Smooth muscle cell (in vitro differentiated cells): Measurements from ENCODE around the gene PLEKHD1. TPM values are rescaled to one million over a fixed set of nuclear protein-coding genes. Genes with fewer than 3 reads are reported as not detected.

ENCODE experiments used
- DNase-seq: peaks from one replicate; lab custom pipeline; 2025; ENCODE audit not compliant: unreplicated experiment; lab: John Stamatoyannopoulos, UW
- H2AFZ ChIP-seq: fragments of 200-600 bp; sonication (generic); 2 replicates; pipeline ENCODE4 v1.6.0; 2016; ENCODE audit warnings: antibody characterized with exemption, low read depth, mild to moderate bottlenecking
- H3F3A ChIP-seq: fragments of 200-600 bp; sonication (generic); 2 replicates; pipeline ENCODE4 v1.6.0; 2017; ENCODE audit warnings: antibody characterized with exemption, low read depth
- H3K27ac ChIP-seq: fragments of 200-600 bp; sonication (generic); 2 replicates; pipeline ENCODE4 v1.5.1; 2016; ENCODE audit warnings: low read depth, mild to moderate bottlenecking
- H3K27me3 ChIP-seq: fragments of 200-600 bp; sonication (generic); 2 replicates; pipeline ENCODE4 v1.6.1; 2016; ENCODE audit warnings: low read depth, mild to moderate bottlenecking
- H3K36me3 ChIP-seq: fragments of 200-600 bp; sonication (generic); 2 replicates; pipeline ENCODE4 v1.5.1; 2016; ENCODE audit warnings: low read depth
- H3K4me1 ChIP-seq: fragments of 200-600 bp; sonication (generic); 2 replicates; pipeline ENCODE4 v1.5.1; 2016; ENCODE audit warnings: low read depth
- H3K4me2 ChIP-seq: fragments of 200-600 bp; sonication (generic); 2 replicates; pipeline ENCODE4 v1.6.0; 2016; ENCODE audit warnings: mild to moderate bottlenecking
- H3K4me3 ChIP-seq: fragments of 200-600 bp; sonication (generic); 2 replicates; pipeline ENCODE4 v1.5.1; 2016; ENCODE audit warnings: mild to moderate bottlenecking
- H3K79me2 ChIP-seq: fragments of 200-600 bp; sonication (generic); 2 replicates; pipeline ENCODE4 v1.6.0; 2016; ENCODE audit warnings: low read depth, mild to moderate bottlenecking
- H3K9ac ChIP-seq: fragments of 200-600 bp; sonication (generic); 2 replicates; pipeline ENCODE4 v1.6.0; 2016; ENCODE audit warnings: low read depth
- H3K9me3 ChIP-seq: fragments of 200-600 bp; sonication (generic); replicated peaks from 2 replicates; pipeline ENCODE4 v1.5.1; 2016; ENCODE audit warnings: low read depth
- H4K20me1 ChIP-seq: fragments of 200-600 bp; sonication (generic); 2 replicates; pipeline ENCODE4 v1.6.0; 2016; ENCODE audit warnings: low read depth
- WGBS: methylation state at CpG from one replicate; pipeline ENCODE4 v1.1.7; 2016; ENCODE audit warnings: low lambda C conversion rate; 5-methylcytosine and 5-hydroxymethylcytosine counted together
- polyA plus RNA-seq: library from polyadenylated mRNA; unstranded; fragments of >200 nt; fragmentation: Nextera tagmentation; extraction: Ambion mirVana; gene quantifications from 2 replicates; pipeline ENCODE4 v1.2.1, GENCODE V29; 2016
- total RNA-seq: library from RNA; depleted of rRNA; stranded (reverse); fragments of >200 nt; gene quantifications from 2 replicates; pipeline ENCODE4 v1.2.3, GENCODE V29; 2014
- TF ChIP-seq, protein P1 (sequence below): fragments of 200-600 bp; sonication (generic); IDR thresholded peaks from 2 replicates; pipeline ENCODE4 v1.5.1; 2017; ENCODE audit warnings: borderline replicate concordance, mild to moderate bottlenecking, antibody characterized with exemption; ENCODE audit not compliant: insufficient read depth, poor library complexity, severe bottlenecking

Gene PLEKHD1
- total and polyA plus RNA-seq, 2 experiments from 2014 or later = 0.03 TPM; not detected in 1

DNA sequence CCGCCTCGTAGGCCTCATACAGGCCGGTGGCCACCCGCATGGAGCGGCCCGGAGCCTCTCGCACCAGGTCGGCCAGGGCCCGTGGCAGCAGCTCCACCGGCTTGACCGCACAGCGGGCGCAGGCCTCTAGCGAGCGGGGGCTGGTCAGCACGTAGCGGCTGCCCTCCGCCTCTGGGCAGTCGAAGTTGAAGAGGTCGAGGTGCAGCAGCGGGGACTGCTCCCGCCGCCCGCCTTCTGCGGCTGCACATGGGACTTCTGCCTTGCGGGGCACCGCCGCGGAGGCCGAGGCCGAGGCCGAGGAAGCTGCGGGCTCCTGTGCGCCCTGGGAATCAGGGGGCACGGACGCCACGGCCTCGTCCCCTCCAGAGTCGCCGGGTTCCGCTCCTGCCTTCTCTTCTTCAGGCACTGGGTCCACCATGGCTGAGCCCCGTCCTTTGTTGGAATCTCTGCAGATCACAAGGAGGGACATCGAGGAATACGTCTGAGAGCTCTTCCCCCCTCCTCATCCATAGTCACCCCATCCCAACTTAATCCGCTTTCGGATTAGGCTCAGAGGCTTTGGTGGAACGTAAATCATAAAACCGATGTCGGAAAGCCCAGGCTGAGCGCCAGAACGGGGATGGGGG, 88.8 kb downstream of the PLEKHD1 start:
- Histone ChIP-seq H3K4me2 (no peak overlapping the region), H3K4me3 (no peak overlapping the region), H3K27me3 (peaks cover 82% of the 10 kb centered on the region), H4K20me1 (no peaks in the 10 kb centered on the region), H2AFZ (no peak overlapping the region), H3K9ac (no peak overlapping the region), H3F3A (no peaks in the 10 kb centered on the region), H3K79me2 (no peaks in the 10 kb centered on the region), H3K36me3 (no peaks in the 10 kb centered on the region), H3K27ac (no peak overlapping the region), H3K9me3 (no peaks in the 10 kb centered on the region), H3K4me1 (no peaks in the 10 kb centered on the region)
- DNase-seq = no peak
- TF ChIP-seq, protein P1, sequence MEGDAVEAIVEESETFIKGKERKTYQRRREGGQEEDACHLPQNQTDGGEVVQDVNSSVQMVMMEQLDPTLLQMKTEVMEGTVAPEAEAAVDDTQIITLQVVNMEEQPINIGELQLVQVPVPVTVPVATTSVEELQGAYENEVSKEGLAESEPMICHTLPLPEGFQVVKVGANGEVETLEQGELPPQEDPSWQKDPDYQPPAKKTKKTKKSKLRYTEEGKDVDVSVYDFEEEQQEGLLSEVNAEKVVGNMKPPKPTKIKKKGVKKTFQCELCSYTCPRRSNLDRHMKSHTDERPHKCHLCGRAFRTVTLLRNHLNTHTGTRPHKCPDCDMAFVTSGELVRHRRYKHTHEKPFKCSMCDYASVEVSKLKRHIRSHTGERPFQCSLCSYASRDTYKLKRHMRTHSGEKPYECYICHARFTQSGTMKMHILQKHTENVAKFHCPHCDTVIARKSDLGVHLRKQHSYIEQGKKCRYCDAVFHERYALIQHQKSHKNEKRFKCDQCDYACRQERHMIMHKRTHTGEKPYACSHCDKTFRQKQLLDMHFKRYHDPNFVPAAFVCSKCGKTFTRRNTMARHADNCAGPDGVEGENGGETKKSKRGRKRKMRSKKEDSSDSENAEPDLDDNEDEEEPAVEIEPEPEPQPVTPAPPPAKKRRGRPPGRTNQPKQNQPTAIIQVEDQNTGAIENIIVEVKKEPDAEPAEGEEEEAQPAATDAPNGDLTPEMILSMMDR = no peak
- WGBS = 91% methylated on average over 44 of the region's 51 CpGs

- no peaks in the 10 kb centered on the region for H3K4me1 ChIP-seq
- peak overlapping the region; percentile 88 for H3K4me2 ChIP-seq
- H3K27me3 ChIP-seq = peaks cover 77% of the 10 kb centered on the region
- no peaks in the 10 kb centered on the region for H3K9me3 ChIP-seq
- no peak overlapping the region for H3K9ac ChIP-seq
- DNase-seq = no peak
- no peaks in the 10 kb centered on the region for H4K20me1 ChIP-seq
- WGBS = 20% methylated on average over 15 of the region's 15 CpGs
- TF ChIP-seq, protein P1 = no peak
- H3F3A ChIP-seq = no peaks in the 10 kb centered on the region
- no peak overlapping the region for H3K4me3 ChIP-seq
- H3K79me2 ChIP-seq = no peaks in the 10 kb centered on the region
- no peak overlapping the region for H2AFZ ChIP-seq
- no peak overlapping the region for H3K27ac ChIP-seq
- no peaks in the 10 kb centered on the region for H3K36me3 ChIP-seq
These were observed 89.3 kb downstream of the PLEKHD1 start for GRCh38 chr14:69573831-69574262.

DNA sequence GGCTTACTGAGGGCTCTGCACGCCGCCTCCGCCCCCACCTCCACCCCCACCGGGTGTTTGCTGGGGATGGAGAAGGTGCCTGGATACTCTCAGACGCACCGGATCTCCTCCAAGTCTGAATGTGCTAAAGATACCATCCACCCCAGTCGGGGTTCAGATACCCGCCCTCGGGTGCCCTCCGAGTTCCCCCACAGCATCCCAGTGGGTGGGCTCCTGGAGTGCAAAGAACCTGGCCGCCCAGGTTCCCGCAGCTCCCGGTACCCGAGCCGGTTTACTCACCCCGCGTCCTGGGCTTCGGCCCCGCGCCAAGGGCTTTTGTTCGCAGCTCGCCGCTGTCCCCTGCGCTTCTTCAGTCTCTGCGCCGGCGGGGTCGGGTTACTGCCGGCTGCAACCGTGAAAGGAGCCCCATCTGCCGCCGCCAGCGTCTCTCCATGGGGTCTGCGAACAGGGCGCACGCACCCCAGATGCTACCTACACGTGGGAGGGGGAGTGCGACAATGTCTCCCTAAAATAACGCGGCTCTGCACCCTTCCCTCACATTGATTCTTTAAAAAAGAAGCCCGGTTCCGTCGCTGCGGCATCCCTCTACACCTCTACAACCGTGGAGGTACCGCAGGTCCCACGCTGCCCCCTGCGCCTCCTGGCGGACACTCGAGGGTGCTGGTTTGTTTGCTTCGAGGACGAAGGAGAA, 89.9 kb downstream of the PLEKHD1 start, which contains the start of gene CCDC177:
Gene CCDC177, minus strand, starts transcription at position 609 of the 691 bp plus-strand sequence. CDS start 1,249 bp downstream, outside the sequence.
- Histone ChIP-seq H3F3A (no peaks in the 10 kb centered on the region), H3K4me3 (peak within 1 kb of the TSS; percentile 52), H3K9me3 (no peaks in the 10 kb centered on the region), H3K27me3 (peaks cover 71% of the 10 kb centered on the region), H3K27ac (no peak within 1 kb of the TSS), H3K36me3 (no peaks in the 10 kb centered on the region), H3K4me1 (no peaks in the 10 kb centered on the region), H4K20me1 (no peaks in the 10 kb centered on the region), H2AFZ (peak within 1 kb of the TSS; percentile 51), H3K79me2 (no peaks in the 10 kb centered on the region), H3K9ac (no peak within 1 kb of the TSS), H3K4me2 (peak within 1 kb of the TSS; percentile 88)
- peak; percentile 40 for DNase-seq
- TF ChIP-seq, protein P1 = peak; percentile 94
- 3% methylated on average over 46 of the region's 52 CpGs for WGBS
